Retinal pigment epithelial cell (primary cell): ENCODE measurements around the gene SZRD1.
"Not testable (repeated sequence)": the region's sequence is repeated elsewhere in the genome, so short reads cannot be mapped to it uniquely, and the experiment has no call there.

ENCODE experiments used
- DNase-seq: peaks from one replicate; pipeline ENCODE4 v3.0.0-alpha.2; 2010; ENCODE audit warnings: low read depth
- H3K4me3 ChIP-seq: 2 replicates; pipeline ENCODE4 v1.5.1; 2011; ENCODE audit warnings: mild to moderate bottlenecking, low read length, control low read depth, moderate library complexity
- CTCF ChIP-seq: conservative IDR thresholded peaks from 2 replicates; pipeline ENCODE4 v1.5.1; 2011; ENCODE audit warnings: low read depth, low read length, control low read depth, inconsistent platforms

The SZRD1 gene

GRCh38 chr1:16351994-16352841 lies 14.8 kb upstream of the SZRD1 start, which contains the start of gene FBXO42:
FBXO42 (minus strand) TSS chr1:16352480; CDS start chr1:16315418, 37,062 bp downstream.
- DNase-seq, result no peak

DNA sequence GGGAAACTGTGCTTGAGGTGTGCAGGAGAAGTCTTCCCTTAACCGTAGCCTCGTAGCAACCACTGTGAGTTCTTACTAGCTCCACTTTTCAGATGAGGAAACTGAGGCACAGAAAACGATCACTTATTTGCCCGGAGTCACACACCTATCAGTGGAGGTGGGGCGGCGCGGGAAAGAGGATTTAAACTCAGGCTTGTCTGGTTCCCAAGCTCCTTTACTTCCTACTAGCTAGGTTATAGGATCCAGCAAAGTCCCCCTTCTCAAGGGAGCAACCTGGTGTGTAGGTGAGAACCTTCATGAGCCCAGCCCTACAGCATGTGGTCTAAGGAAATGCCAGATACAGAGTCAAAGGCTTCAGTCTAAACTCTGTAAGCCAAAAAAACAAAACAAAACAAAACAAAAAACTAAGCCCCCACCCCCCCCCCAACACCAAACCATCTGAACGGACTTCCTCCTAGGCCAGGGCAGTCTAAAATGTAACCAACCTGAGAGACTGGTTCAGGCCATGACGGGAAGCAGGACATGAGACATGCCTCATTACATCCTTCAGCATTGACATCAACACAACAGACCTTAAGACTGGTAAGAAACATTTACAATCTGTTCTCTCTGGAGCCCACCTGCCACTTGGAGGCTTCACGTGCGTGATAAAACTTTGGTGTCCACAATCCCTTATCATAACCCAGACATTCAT lies 14.1 kb upstream of the SZRD1 start:
- TF ChIP-seq CTCF, result no peak
- DNase-seq, result no peak
- H3K4me3 ChIP-seq, result peak overlapping the region; percentile 58

More at GRCh38 chr1:16351994-16352841, 14.8 kb upstream of the SZRD1 start, which contains the start of gene FBXO42:
- peak; percentile 39 for TF ChIP-seq CTCF
- peak within 1 kb of the TSS; percentile 92 for H3K4me3 ChIP-seq

DNA sequence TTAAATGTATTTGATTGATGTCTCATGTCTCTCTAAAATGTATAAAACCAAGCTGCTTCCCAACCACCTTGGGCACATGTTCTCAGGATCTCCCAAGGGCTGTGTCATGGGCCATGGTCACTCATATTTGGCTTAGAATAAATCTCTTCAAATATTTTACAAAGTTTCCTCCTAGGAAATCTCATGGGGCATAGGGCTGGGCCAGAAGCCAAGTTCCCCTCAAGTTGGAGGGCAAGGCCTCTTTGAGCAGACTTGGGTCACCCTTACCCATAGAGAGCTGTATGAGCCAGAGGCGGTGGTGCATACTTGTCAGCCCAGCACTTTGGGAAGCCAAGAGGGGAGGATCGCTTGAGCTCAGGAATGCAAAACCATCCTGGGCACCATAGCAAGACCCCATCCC lies 12.4 kb upstream of the SZRD1 start:
- no peak for DNase-seq
- TF ChIP-seq CTCF, result no peak
- H3K4me3 ChIP-seq, result no peak overlapping the region

- no peak for DNase-seq
- no peak for TF ChIP-seq CTCF
- no peak overlapping the region for H3K4me3 ChIP-seq
Measured at GRCh38 chr1:16356867-16357266, 10.2 kb upstream of the SZRD1 start.

DNA sequence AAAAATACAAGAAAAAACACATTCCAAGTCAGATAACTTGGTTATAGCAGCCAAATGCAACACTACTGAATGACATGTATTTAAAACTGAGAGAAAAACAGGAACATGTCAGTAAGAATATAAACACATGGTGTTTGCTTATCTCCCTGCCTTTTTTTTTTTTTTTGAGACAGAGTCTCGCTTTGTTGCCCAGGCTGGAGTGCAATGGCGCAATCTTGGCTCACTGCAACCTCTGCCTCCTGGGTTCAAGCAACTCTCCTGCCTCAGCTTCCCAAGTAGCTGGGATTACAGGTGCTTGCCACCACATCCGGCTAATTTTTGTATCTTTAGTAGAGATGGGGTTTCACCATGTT lies 1.9 kb upstream of the SZRD1 start:
- not testable (repeated sequence) for DNase-seq, H3K4me3 ChIP-seq

DNA sequence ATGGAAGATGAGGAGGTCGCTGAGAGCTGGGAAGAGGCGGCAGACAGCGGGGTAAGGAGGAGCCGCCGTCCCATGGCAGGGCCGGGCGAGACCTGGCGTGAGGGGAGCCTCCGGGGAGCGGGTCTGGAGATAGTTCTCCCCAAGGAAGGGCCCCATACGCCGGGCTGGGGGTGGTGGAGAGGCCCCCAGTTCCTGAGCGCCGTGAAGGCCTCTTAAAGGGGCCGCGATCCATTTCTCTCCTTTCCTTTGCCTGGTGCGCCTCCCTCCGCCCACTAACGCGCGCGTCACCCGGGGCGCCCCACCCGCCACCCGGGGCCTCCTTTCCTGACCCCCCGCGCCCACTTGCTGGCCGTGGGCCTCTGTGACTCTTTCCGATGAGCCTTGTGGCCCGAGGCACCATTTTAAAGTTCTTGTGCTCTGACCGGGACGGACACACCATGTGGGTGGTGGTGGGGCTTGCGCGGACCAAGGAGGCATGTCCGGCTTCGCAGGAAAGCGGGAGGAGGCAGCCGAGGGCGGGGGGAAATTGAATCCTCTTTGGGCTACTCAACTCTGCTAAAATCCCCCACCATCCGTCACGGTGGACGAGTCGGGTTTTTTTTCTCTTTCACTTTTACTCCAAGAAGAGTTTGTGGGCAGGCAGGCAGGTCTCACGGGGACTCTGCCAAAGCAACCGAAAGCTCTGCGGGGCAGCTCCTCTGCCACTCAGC lies 371 bp downstream of the SZRD1 start:
- TF ChIP-seq CTCF, result no peak
- H3K4me3 ChIP-seq, result peak overlapping the region; percentile 89
- no peak for DNase-seq
